ENCODE results near the gene PAPOLA. TPM values are rescaled to one million over a fixed set of nuclear protein-coding genes. Genes with fewer than 3 reads are reported as not detected.

The PAPOLA gene
- polyA plus RNA-seq, 2 of the 4 experiments (the other 2 are of a cell fraction) = 105 to 273 TPM

- ChIA-PET POLR2A (no interaction called here), CTCF (no interaction called here)
- ATAC-seq (peak; percentile 64 to 72), FAIRE-seq (no peak), DNase-seq (ENCODE audit: low read depth in 1 of 2, low spot score in 1 of 2) (peak; percentile 27 to 38)
- no peak for TF ChIP-seq MYC (IDR thresholded peaks at IDR 0.05; ENCODE audit: borderline replicate concordance, low read length)
- TF ChIP-seq, protein P1, sequence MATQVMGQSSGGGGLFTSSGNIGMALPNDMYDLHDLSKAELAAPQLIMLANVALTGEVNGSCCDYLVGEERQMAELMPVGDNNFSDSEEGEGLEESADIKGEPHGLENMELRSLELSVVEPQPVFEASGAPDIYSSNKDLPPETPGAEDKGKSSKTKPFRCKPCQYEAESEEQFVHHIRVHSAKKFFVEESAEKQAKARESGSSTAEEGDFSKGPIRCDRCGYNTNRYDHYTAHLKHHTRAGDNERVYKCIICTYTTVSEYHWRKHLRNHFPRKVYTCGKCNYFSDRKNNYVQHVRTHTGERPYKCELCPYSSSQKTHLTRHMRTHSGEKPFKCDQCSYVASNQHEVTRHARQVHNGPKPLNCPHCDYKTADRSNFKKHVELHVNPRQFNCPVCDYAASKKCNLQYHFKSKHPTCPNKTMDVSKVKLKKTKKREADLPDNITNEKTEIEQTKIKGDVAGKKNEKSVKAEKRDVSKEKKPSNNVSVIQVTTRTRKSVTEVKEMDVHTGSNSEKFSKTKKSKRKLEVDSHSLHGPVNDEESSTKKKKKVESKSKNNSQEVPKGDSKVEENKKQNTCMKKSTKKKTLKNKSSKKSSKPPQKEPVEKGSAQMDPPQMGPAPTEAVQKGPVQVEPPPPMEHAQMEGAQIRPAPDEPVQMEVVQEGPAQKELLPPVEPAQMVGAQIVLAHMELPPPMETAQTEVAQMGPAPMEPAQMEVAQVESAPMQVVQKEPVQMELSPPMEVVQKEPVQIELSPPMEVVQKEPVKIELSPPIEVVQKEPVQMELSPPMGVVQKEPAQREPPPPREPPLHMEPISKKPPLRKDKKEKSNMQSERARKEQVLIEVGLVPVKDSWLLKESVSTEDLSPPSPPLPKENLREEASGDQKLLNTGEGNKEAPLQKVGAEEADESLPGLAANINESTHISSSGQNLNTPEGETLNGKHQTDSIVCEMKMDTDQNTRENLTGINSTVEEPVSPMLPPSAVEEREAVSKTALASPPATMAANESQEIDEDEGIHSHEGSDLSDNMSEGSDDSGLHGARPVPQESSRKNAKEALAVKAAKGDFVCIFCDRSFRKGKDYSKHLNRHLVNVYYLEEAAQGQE (IDR thresholded peaks at IDR 0.05) = no peak
- TF ChIP-seq NPAS2 (CRISPR knock-in tag; IDR thresholded peaks at IDR 0.05; ENCODE audit: borderline replicate concordance) = no peak
- TF ChIP-seq NFE2L2 (conservative IDR thresholded peaks at IDR 0.05; ENCODE audit: low read length) = no peak
- peak; percentile 56; the same call in 1 of the 2 replicates for TF ChIP-seq FOSL2 (IDR thresholded peaks at IDR 0.05)
- peak; percentile 59 for TF ChIP-seq FOSL2 (CRISPR knock-in tag; IDR thresholded peaks at IDR 0.05)
- no peak for TF ChIP-seq CHD2 (IDR thresholded peaks at IDR 0.05; ENCODE audit: low read length, partially characterized antibody)
- peak; percentile 56 for TF ChIP-seq JUNB (IDR thresholded peaks at IDR 0.05)
- TF ChIP-seq EP300 (IDR thresholded peaks at IDR 0.05) = no peak
- H3K4me2 ChIP-seq = peak overlapping the region; percentile 91
- peaks cover 41% of the 10 kb centered on the region for H3K4me1 ChIP-seq
- 6% methylated on average over 3 of the region's 3 CpGs for WGBS (ENCODE audit: missing lambda C conversion rate)
- peak overlapping the region; percentile 70 to 75; a peak in 5 of 6 replicates for H3K27ac ChIP-seq
- no peaks in the 10 kb centered on the region for H3K9me3 ChIP-seq
- H3K4me3 ChIP-seq = peak overlapping the region; percentile 25; the same call in 2 of the 3 replicates
Observed at GRCh38 chr14:96538097-96538989, 36.2 kb downstream of the PAPOLA start.

DNA sequence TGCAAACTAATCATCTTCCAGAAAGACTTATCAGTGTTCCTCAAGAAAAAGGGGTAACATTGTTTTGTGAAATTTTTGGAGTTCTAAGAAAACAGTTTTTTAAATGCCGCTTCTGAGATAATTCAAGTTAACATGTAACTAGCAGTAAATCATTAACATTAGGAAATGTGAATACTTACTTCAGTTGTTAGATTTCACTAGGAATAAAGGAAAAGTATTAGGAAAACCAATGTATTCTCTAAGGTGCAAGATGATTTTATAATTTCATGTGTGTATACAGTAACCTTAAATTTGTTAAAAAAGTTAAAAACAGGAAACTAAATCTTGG lies 36.8 kb downstream of the PAPOLA start:
- WGBS (ENCODE audit: missing lambda C conversion rate) = 6% methylated on average over 1 of the region's 1 CpG
- Histone ChIP-seq H3K4me2 (peak overlapping the region; percentile 91), H3K9me3 (no peaks in the 10 kb centered on the region), H3K27ac (peak overlapping the region; percentile 70 to 75; a peak in 5 of 6 replicates), H3K4me3 (peak overlapping the region; percentile 25; the same call in 1 of the 3 replicates), H3K4me1 (peaks cover 41% of the 10 kb centered on the region)
- CTCF ChIA-PET = no interaction called here
- POLR2A ChIA-PET = no interaction called here
- TF ChIP-seq GATA3 (IDR thresholded peaks at IDR 0.05; ENCODE audit: borderline replicate concordance) (no peak), RARB (CRISPR knock-in tag; IDR thresholded peaks at IDR 0.05) (no peak), EHF (CRISPR knock-in tag; IDR thresholded peaks at IDR 0.05) (no peak), SMC3 (IDR thresholded peaks at IDR 0.05) (no peak), CBX8 (IDR thresholded peaks at IDR 0.05) (no peak), MAFK (IDR thresholded peaks at IDR 0.05; ENCODE audit: partially characterized antibody) (no peak), FOSB (CRISPR knock-in tag; IDR thresholded peaks at IDR 0.05) (no peak), RNF2 (IDR thresholded peaks at IDR 0.05; ENCODE audit: borderline replicate concordance, low read depth) (no peak), CBX2 (IDR thresholded peaks at IDR 0.05; ENCODE audit: borderline replicate concordance, low read depth) (no peak), POLR2A (IDR thresholded peaks at IDR 0.05; ENCODE audit: low read length) (no peak), ZSCAN20 (CRISPR knock-in tag; IDR thresholded peaks at IDR 0.05) (no peak), KDM5A (IDR thresholded peaks at IDR 0.05) (no peak), ELK1 (IDR thresholded peaks at IDR 0.05; ENCODE audit: low read depth, low read length) (no peak), NPAS2 (CRISPR knock-in tag; IDR thresholded peaks at IDR 0.05; ENCODE audit: borderline replicate concordance) (no peak), ZC3H11A (IDR thresholded peaks at IDR 0.05) (no peak), HOXB5 (CRISPR knock-in tag; IDR thresholded peaks at IDR 0.05) (no peak), ZFP36 (IDR thresholded peaks at IDR 0.05; ENCODE audit: borderline replicate concordance, partially characterized antibody) (no peak)
- TF ChIP-seq, protein P2, sequence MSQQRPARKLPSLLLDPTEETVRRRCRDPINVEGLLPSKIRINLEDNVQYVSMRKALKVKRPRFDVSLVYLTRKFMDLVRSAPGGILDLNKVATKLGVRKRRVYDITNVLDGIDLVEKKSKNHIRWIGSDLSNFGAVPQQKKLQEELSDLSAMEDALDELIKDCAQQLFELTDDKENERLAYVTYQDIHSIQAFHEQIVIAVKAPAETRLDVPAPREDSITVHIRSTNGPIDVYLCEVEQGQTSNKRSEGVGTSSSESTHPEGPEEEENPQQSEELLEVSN (IDR thresholded peaks at IDR 0.05; ENCODE audit: borderline replicate concordance, low read depth) = no peak
- FAIRE-seq = peak; percentile 98
- ATAC-seq = peak in 1 of 2 experiments; percentile 22; a peak in 2 of 6 replicates
- peak in 1 of 2 experiments; percentile 14 for DNase-seq (ENCODE audit: low read depth in 1 of 2, low spot score in 1 of 2)
